Central memory CD8-positive, alpha-beta T cell (primary cell): Measurements from ENCODE around the gene TULP4.
"Not testable (repeated sequence)": the region's sequence is repeated elsewhere in the genome, so short reads cannot be mapped to it uniquely, and the experiment has no call there.

Experiments used
- ATAC-seq: fragments of 150-1000 bp; cut with Tn5 transposase; replicated peaks from 2 replicates; pipeline ENCODE4 v1.10.0; 2022; ENCODE audit warnings: mild to moderate bottlenecking, moderate FRiP score, moderate number of reproducible peaks; ENCODE audit not compliant: poor library complexity, severe bottlenecking; ENCODE audit errors: extremely low read depth
- DNase-seq, 2 donors: peaks; one replicate each; pipeline ENCODE4 v3.0.0; 2021; ENCODE audit warnings: low spot score in 2 of 2
- H3K27ac Mint-ChIP-seq: one replicate; pipeline ENCODE4 v1.8.0; 2022; ENCODE audit warnings: low read depth, mild to moderate bottlenecking, moderate library complexity, mixed read lengths
- H3K27me3 Mint-ChIP-seq: one replicate; pipeline ENCODE4 v1.8.0; 2022; ENCODE audit warnings: mixed read lengths
- H3K36me3 Mint-ChIP-seq: one replicate; pipeline ENCODE4 v1.8.0; 2022; ENCODE audit warnings: mild to moderate bottlenecking, moderate library complexity, mixed read lengths; ENCODE audit not compliant: insufficient read depth
- H3K4me1 Mint-ChIP-seq: one replicate; pipeline ENCODE4 v1.8.0; 2022; ENCODE audit warnings: mixed read lengths
- H3K4me3 Mint-ChIP-seq: one replicate; pipeline ENCODE4 v1.8.0; 2022; ENCODE audit warnings: mild to moderate bottlenecking, moderate library complexity, mixed read lengths
- H3K9me3 Mint-ChIP-seq: one replicate; pipeline ENCODE4 v1.8.0; 2022; ENCODE audit warnings: mixed read lengths

Gene TULP4

GRCh38 chr6:158284876-158285655 is 27.2 kb upstream of the TULP4 start:
- H3K4me1 Mint-ChIP-seq = peaks cover 48% of the 10 kb centered on the region
- DNase-seq = no peak
- no peak overlapping the region for H3K4me3 Mint-ChIP-seq
- H3K27ac Mint-ChIP-seq = peak overlapping the region; percentile 33
- H3K9me3 Mint-ChIP-seq = no peaks in the 10 kb centered on the region
- peak; percentile 33 for ATAC-seq
- H3K36me3 Mint-ChIP-seq = peaks cover 4% of the 10 kb centered on the region
- H3K27me3 Mint-ChIP-seq = no peaks in the 10 kb centered on the region

GRCh38 chr6:158285656-158286021 is 26.6 kb upstream of the TULP4 start:
- no peaks in the 10 kb centered on the region for H3K9me3 Mint-ChIP-seq
- H3K27me3 Mint-ChIP-seq = no peaks in the 10 kb centered on the region
- H3K4me3 Mint-ChIP-seq = no peak overlapping the region
- no peak for ATAC-seq
- H3K36me3 Mint-ChIP-seq = peaks cover 4% of the 10 kb centered on the region
- peaks cover 51% of the 10 kb centered on the region for H3K4me1 Mint-ChIP-seq
- no peak for DNase-seq
- H3K27ac Mint-ChIP-seq = no peak overlapping the region

- H3K9me3 Mint-ChIP-seq = no peaks in the 10 kb centered on the region
- H3K4me3 Mint-ChIP-seq = no peak overlapping the region
- no peaks in the 10 kb centered on the region for H3K27me3 Mint-ChIP-seq
- no peak for ATAC-seq
- no peak overlapping the region for H3K27ac Mint-ChIP-seq
- H3K4me1 Mint-ChIP-seq = peaks cover 58% of the 10 kb centered on the region
- DNase-seq = no peak
- peaks cover 4% of the 10 kb centered on the region for H3K36me3 Mint-ChIP-seq
Observed at GRCh38 chr6:158286413-158286812, 25.9 kb upstream of the TULP4 start.

- Mint-ChIP-seq H3K36me3 (peaks cover 3% of the 10 kb centered on the region), H3K4me3 (no peak overlapping the region), H3K27me3 (no peaks in the 10 kb centered on the region), H3K4me1 (peaks cover 63% of the 10 kb centered on the region), H3K9me3 (no peaks in the 10 kb centered on the region), H3K27ac (no peak overlapping the region)
- ATAC-seq (no peak), DNase-seq (no peak)
Observed at GRCh38 chr6:158287047-158287446, 25.2 kb upstream of the TULP4 start.

- DNase-seq (no peak), ATAC-seq (peak; percentile 71)
- Mint-ChIP-seq H3K27me3 (no peaks in the 10 kb centered on the region), H3K27ac (peak overlapping the region; percentile 100), H3K4me3 (peak overlapping the region; percentile 82), H3K4me1 (peaks cover 55% of the 10 kb centered on the region), H3K9me3 (no peaks in the 10 kb centered on the region), H3K36me3 (peaks cover 5% of the 10 kb centered on the region)
Observed at GRCh38 chr6:158290040-158290439, 22.2 kb upstream of the TULP4 start.

DNA sequence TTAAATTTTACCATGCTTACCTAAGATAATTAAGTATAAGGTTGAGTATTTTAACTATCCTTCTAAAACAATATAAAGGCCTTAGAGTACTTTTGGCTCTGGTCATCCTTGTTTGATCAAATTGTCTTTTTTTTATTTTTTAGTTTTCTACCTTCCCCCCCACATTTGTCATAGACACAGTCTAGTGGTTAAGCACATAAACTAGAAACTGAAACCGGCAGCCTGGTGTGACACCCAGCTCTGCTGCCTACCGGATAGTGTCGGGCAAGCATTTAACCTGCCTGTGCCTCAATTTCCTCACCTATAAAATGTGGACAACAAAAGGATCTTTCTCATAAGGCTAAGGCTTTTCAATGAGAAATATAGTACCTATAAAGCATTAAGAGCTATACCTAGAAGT is 21.6 kb upstream of the TULP4 start:
- H3K27me3 Mint-ChIP-seq = no peaks in the 10 kb centered on the region
- H3K4me1 Mint-ChIP-seq = peaks cover 50% of the 10 kb centered on the region
- ATAC-seq (peak; percentile 99), DNase-seq (peak in 1 of 2 donors; percentile 40)
- peaks cover 5% of the 10 kb centered on the region for H3K36me3 Mint-ChIP-seq
- H3K9me3 Mint-ChIP-seq = no peaks in the 10 kb centered on the region
- H3K27ac Mint-ChIP-seq = peak overlapping the region; percentile 100
- peak overlapping the region; percentile 82 for H3K4me3 Mint-ChIP-seq

GRCh38 chr6:158292016-158292415 is 20.2 kb upstream of the TULP4 start:
- H3K9me3 Mint-ChIP-seq = peaks cover 10% of the 10 kb centered on the region
- H3K27ac Mint-ChIP-seq = peak overlapping the region; percentile 100
- DNase-seq (no peak), ATAC-seq (no peak)
- peak overlapping the region; percentile 82 for H3K4me3 Mint-ChIP-seq
- H3K4me1 Mint-ChIP-seq = peaks cover 41% of the 10 kb centered on the region
- no peaks in the 10 kb centered on the region for H3K27me3 Mint-ChIP-seq
- H3K36me3 Mint-ChIP-seq = peaks cover 9% of the 10 kb centered on the region

GRCh38 chr6:158293122-158293521 is 19.1 kb upstream of the TULP4 start:
- ATAC-seq (no peak), DNase-seq (no peak)
- peaks cover 7% of the 10 kb centered on the region for H3K36me3 Mint-ChIP-seq
- H3K27me3 Mint-ChIP-seq = no peaks in the 10 kb centered on the region
- peaks cover 10% of the 10 kb centered on the region for H3K9me3 Mint-ChIP-seq
- peaks cover 40% of the 10 kb centered on the region for H3K4me1 Mint-ChIP-seq
- H3K27ac Mint-ChIP-seq = no peak overlapping the region
- no peak overlapping the region for H3K4me3 Mint-ChIP-seq

- H3K4me3 Mint-ChIP-seq, H3K27me3 Mint-ChIP-seq, H3K36me3 Mint-ChIP-seq: not testable (repeated sequence)
Observed at GRCh38 chr6:158295976-158296853, 16.1 kb upstream of the TULP4 start.

DNA sequence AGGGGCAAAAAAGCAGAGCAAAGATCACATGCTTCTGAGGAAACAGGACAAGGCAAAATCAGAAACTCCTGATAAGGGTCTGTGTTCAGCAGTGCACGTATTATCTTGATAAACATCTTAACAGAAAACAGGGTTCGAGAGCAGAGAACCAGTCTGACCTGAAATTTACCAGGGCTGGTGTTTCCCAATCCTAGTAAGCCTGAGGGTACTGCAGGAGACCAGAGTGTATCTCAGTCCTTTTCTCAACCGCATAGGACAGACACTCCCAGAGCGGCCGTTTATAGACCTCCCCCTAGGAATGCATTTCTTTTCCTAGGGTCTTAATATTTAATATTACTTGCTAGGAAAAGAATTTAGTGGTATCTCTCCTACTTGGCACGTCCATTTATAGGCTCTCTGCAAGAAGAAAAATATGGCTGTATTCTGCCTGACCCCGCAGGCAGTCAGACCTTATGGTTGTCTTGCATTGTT is 15.4 kb upstream of the TULP4 start:
- H3K4me3 Mint-ChIP-seq, ATAC-seq, DNase-seq, H3K36me3 Mint-ChIP-seq, H3K27me3 Mint-ChIP-seq, H3K27ac Mint-ChIP-seq: not testable (repeated sequence)
- peaks cover 15% of the 10 kb centered on the region for H3K9me3 Mint-ChIP-seq
- peaks cover 14% of the 10 kb centered on the region for H3K4me1 Mint-ChIP-seq

More at GRCh38 chr6:158295976-158296853, 16.1 kb upstream of the TULP4 start:
- H3K9me3 Mint-ChIP-seq = peaks cover 15% of the 10 kb centered on the region
- H3K4me1 Mint-ChIP-seq = peaks cover 20% of the 10 kb centered on the region
- not testable (repeated sequence) for DNase-seq, H3K27ac Mint-ChIP-seq, ATAC-seq

- peaks cover 15% of the 10 kb centered on the region for H3K9me3 Mint-ChIP-seq
- ATAC-seq, H3K27ac Mint-ChIP-seq, DNase-seq, H3K36me3 Mint-ChIP-seq, H3K27me3 Mint-ChIP-seq, H3K4me1 Mint-ChIP-seq, H3K4me3 Mint-ChIP-seq: not testable (repeated sequence)
Observed at GRCh38 chr6:158297657-158298056, 14.6 kb upstream of the TULP4 start.

DNA sequence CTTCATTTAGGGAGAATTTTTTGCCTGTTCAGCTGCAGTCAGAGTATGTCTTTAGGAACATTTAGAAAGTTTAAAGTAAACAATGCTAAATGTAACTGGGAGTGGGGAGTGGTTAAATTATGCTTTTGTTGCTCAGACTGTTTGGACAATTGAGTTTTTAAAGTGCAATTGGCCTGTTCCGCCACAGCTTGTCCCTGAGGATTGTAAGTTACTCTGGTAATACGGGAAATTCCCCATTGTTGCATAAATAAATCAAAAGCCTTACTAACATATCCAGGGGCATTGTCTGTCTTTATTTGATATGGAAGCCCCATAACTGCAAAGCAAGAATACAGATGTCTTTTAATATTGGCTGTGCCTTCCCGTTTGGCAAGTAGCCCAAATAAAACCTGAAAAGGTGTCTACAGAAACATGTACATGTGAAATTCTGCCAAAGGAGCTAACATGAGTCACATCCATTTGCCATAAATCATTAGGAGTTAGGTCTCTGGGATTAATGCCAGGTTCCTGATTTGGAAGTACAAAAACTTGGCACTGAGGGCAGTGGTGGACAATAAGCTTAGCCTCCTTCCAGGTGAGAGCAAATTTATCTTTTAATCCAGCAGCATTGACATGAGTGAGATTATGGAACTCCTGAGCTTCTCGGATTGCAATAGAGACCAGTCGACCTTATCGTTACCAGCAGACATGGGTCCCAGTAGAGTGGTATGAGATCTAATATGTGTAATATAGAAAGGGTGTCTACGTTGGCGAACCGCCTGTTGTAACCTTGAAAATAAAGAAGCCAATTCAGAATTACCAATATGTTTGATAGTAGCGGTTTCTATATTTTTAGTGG is 11.7 kb upstream of the TULP4 start:
- peaks cover 15% of the 10 kb centered on the region for H3K9me3 Mint-ChIP-seq
- not testable (repeated sequence) for H3K27ac Mint-ChIP-seq, DNase-seq, ATAC-seq, H3K27me3 Mint-ChIP-seq, H3K4me1 Mint-ChIP-seq, H3K4me3 Mint-ChIP-seq, H3K36me3 Mint-ChIP-seq
